NCI-H524 treated with DMSO at 0.1 percent for 48 hours (cell line): ENCODE results near the gene ZNF286A.
"Not testable (repeated sequence)": the region's sequence is repeated elsewhere in the genome, so short reads cannot be mapped to it uniquely, and the experiment has no call there.

Experiments used
- DNase-seq: peaks from one replicate; lab custom pipeline; 2025; lab: John Stamatoyannopoulos, UW

The ZNF286A gene

GRCh38 chr17:15699937-15700336 lies 385 bp downstream of the ZNF286A start:
- not testable (repeated sequence) for DNase-seq

- not testable (repeated sequence) for DNase-seq
Observed at GRCh38 chr17:15704239-15704638, 4.7 kb downstream of the ZNF286A start.

- not testable (repeated sequence) for DNase-seq
Observed at GRCh38 chr17:15704813-15705212, 5.3 kb downstream of the ZNF286A start.

GRCh38 chr17:15708879-15709278 lies 9.3 kb downstream of the ZNF286A start:
- not testable (repeated sequence) for DNase-seq

- not testable (repeated sequence) for DNase-seq
Observed at GRCh38 chr17:15716601-15717563, 17.3 kb downstream of the ZNF286A start.

- DNase-seq, result not testable (repeated sequence)
Observed at GRCh38 chr17:15730535-15730934, 31.0 kb downstream of the ZNF286A start.

GRCh38 chr17:15731900-15732299 lies 32.3 kb downstream of the ZNF286A start, which contains the start of gene TBC1D26:
Gene TBC1D26, plus strand, starts transcription at chr17:15732283. Its CDS starts 3,066 bp downstream, at chr17:15735349.
- not testable (repeated sequence) for DNase-seq

GRCh38 chr17:15733174-15733789 lies 33.7 kb downstream of the ZNF286A start:
- not testable (repeated sequence) for DNase-seq

- DNase-seq, result not testable (repeated sequence)
Observed at GRCh38 chr17:15736578-15736977, 37.0 kb downstream of the ZNF286A start.

GRCh38 chr17:15738066-15738465 lies 38.5 kb downstream of the ZNF286A start:
- no peak for DNase-seq

GRCh38 chr17:15739259-15739658 lies 39.7 kb downstream of the ZNF286A start:
- not testable (repeated sequence) for DNase-seq

GRCh38 chr17:15740041-15740440 lies 40.5 kb downstream of the ZNF286A start:
- DNase-seq, result not testable (repeated sequence)

- no peak for DNase-seq
Observed at GRCh38 chr17:15740570-15741120, 41.1 kb downstream of the ZNF286A start.

GRCh38 chr17:15741624-15742023 lies 42.1 kb downstream of the ZNF286A start:
- DNase-seq, result no peak

- no peak for DNase-seq
Observed at GRCh38 chr17:15742051-15742795, 42.7 kb downstream of the ZNF286A start.

GRCh38 chr17:15742921-15743320 lies 43.4 kb downstream of the ZNF286A start:
- no peak for DNase-seq

GRCh38 chr17:15744074-15744676 lies 44.6 kb downstream of the ZNF286A start:
- no peak for DNase-seq

- no peak for DNase-seq
Observed at GRCh38 chr17:15744885-15745284, 45.3 kb downstream of the ZNF286A start.

GRCh38 chr17:15749403-15749802 lies 49.9 kb downstream of the ZNF286A start:
- DNase-seq, result not testable (repeated sequence)

GRCh38 chr17:15768865-15769533 lies 69.4 kb downstream of the ZNF286A start:
- not testable (repeated sequence) for DNase-seq
